SK-N-SH treated with all-trans-retinoic acid at 6 μM for 48 hours (cell line): Measurements from ENCODE around the gene KCNMB2.

ENCODE experiments used
- ATAC-seq: fragments of 200-7000 bp; cut with Tn5 transposase; 3 replicates; pipeline ENCODE4 v1.9.1; 2020; ENCODE audit warnings: mild to moderate bottlenecking, moderate library complexity
- ARNTL ChIP-seq: fragments of 450-650 bp; formaldehyde crosslinking; IDR thresholded peaks from 2 replicates; pipeline ENCODE4 v1.5.0; 2020; ENCODE audit warnings: low read depth, mild to moderate bottlenecking, moderate library complexity, borderline replicate concordance
- CSDC2 ChIP-seq: fragments of 250-450 bp; sonication (Bioruptor Pico); IDR thresholded peaks from 2 replicates; pipeline ENCODE4 v1.5.0; 2020; ENCODE audit warnings: mild to moderate bottlenecking, moderate library complexity
- ISL1 ChIP-seq: fragments of 250-450 bp; sonication (Bioruptor Pico); IDR thresholded peaks from 2 replicates; pipeline ENCODE4 v2.1.2; 2022; ENCODE audit warnings: mild to moderate bottlenecking, moderate library complexity
- RARB ChIP-seq: fragments of 250-450 bp; sonication (Bioruptor Pico); IDR thresholded peaks from 2 replicates; pipeline ENCODE4 v1.8.0; 2021; ENCODE audit warnings: mild to moderate bottlenecking, moderate library complexity
- SNAI2 ChIP-seq: fragments of 250-450 bp; sonication (Bioruptor Pico); IDR thresholded peaks from 2 replicates; pipeline ENCODE4 v1.5.0; 2020; ENCODE audit warnings: mild to moderate bottlenecking, moderate library complexity
- TCF4 ChIP-seq: fragments of 250-450 bp; sonication (Bioruptor Pico); IDR thresholded peaks from 2 replicates; pipeline ENCODE4 v1.8.0; 2021; ENCODE audit warnings: mild to moderate bottlenecking, moderate library complexity, borderline replicate concordance
- ZC3H10 ChIP-seq: fragments of 250-450 bp; sonication (Bioruptor Pico); IDR thresholded peaks from 2 replicates; pipeline ENCODE4 v1.5.1; 2021; ENCODE audit warnings: mild to moderate bottlenecking, moderate library complexity
- ZNF565 ChIP-seq: fragments of 450-650 bp; formaldehyde crosslinking; conservative IDR thresholded peaks from 2 replicates; pipeline ENCODE4 v1.5.0; 2020; ENCODE audit warnings: low read depth, mild to moderate bottlenecking, moderate library complexity
- ZNF70 ChIP-seq: fragments of 450-650 bp; formaldehyde crosslinking; IDR thresholded peaks from 2 replicates; pipeline ENCODE4 v1.5.0; 2020; ENCODE audit warnings: mild to moderate bottlenecking, moderate library complexity
- ZNF8 ChIP-seq: fragments of 450-650 bp; formaldehyde crosslinking; IDR thresholded peaks from 2 replicates; pipeline ENCODE4 v1.5.0; 2020; ENCODE audit warnings: mild to moderate bottlenecking, moderate library complexity
- TF ChIP-seq, protein P1 (sequence below): fragments of 250-450 bp; sonication (Bioruptor Pico); IDR thresholded peaks from 2 replicates; pipeline ENCODE4 v1.8.0; 2021; ENCODE audit warnings: low read depth, mild to moderate bottlenecking, moderate library complexity, borderline replicate concordance
- TF ChIP-seq, protein P2 (sequence below): fragments of 250-450 bp; sonication (Bioruptor Pico); IDR thresholded peaks from 2 replicates; pipeline ENCODE4 v1.5.0; 2020; ENCODE audit warnings: mild to moderate bottlenecking, moderate library complexity
- TF ChIP-seq, protein P3 (sequence below): fragments of 250-450 bp; sonication (Bioruptor Pico); IDR thresholded peaks from 2 replicates; pipeline ENCODE4 v1.5.1; 2021; ENCODE audit warnings: mild to moderate bottlenecking, moderate library complexity
- TF ChIP-seq, protein P4 (sequence below): fragments of 250-450 bp; sonication (Bioruptor Pico); IDR thresholded peaks from 2 replicates; pipeline ENCODE4 v1.8.0; 2020; ENCODE audit warnings: mild to moderate bottlenecking, moderate library complexity, borderline replicate concordance

The KCNMB2 gene

DNA sequence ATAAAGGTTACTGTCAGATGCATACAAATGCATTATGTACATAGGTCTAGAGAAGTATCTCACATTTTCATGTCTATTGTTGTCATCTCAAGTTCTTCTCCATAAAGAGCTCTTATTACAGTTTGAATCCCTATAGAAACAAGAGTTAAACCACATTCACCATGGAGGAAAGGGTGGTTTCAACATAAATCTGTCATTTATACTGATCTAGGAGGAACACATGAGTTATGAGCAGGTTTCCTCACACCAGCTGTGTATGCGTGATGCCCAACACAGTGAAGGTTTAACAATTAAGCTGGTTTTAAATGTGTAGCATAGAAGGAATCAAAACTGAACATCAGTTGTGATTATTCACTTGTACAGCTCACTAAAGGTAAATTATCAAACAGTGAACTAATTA, 251.7 kb downstream of the KCNMB2 start:
- TF ChIP-seq ZNF70 (CRISPR knock-in tag) (no peak), ZC3H10 (CRISPR knock-in tag) (no peak), SNAI2 (CRISPR knock-in tag) (no peak), ZNF8 (no peak), ISL1 (CRISPR knock-in tag) (no peak)
- TF ChIP-seq, protein P1, sequence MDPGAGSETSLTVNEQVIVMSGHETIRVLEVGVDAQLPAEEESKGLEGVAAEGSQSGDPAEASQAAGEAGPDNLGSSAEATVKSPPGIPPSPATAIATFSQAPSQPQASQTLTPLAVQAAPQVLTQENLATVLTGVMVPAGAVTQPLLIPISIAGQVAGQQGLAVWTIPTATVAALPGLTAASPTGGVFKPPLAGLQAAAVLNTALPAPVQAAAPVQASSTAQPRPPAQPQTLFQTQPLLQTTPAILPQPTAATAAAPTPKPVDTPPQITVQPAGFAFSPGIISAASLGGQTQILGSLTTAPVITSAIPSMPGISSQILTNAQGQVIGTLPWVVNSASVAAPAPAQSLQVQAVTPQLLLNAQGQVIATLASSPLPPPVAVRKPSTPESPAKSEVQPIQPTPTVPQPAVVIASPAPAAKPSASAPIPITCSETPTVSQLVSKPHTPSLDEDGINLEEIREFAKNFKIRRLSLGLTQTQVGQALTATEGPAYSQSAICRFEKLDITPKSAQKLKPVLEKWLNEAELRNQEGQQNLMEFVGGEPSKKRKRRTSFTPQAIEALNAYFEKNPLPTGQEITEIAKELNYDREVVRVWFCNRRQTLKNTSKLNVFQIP (CRISPR knock-in tag) = no peak
- TF ChIP-seq, protein P2, sequence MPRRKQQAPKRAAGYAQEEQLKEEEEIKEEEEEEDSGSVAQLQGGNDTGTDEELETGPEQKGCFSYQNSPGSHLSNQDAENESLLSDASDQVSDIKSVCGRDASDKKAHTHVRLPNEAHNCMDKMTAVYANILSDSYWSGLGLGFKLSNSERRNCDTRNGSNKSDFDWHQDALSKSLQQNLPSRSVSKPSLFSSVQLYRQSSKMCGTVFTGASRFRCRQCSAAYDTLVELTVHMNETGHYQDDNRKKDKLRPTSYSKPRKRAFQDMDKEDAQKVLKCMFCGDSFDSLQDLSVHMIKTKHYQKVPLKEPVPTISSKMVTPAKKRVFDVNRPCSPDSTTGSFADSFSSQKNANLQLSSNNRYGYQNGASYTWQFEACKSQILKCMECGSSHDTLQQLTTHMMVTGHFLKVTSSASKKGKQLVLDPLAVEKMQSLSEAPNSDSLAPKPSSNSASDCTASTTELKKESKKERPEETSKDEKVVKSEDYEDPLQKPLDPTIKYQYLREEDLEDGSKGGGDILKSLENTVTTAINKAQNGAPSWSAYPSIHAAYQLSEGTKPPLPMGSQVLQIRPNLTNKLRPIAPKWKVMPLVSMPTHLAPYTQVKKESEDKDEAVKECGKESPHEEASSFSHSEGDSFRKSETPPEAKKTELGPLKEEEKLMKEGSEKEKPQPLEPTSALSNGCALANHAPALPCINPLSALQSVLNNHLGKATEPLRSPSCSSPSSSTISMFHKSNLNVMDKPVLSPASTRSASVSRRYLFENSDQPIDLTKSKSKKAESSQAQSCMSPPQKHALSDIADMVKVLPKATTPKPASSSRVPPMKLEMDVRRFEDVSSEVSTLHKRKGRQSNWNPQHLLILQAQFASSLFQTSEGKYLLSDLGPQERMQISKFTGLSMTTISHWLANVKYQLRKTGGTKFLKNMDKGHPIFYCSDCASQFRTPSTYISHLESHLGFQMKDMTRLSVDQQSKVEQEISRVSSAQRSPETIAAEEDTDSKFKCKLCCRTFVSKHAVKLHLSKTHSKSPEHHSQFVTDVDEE (CRISPR knock-in tag) = no peak
- TF ChIP-seq, protein P3, sequence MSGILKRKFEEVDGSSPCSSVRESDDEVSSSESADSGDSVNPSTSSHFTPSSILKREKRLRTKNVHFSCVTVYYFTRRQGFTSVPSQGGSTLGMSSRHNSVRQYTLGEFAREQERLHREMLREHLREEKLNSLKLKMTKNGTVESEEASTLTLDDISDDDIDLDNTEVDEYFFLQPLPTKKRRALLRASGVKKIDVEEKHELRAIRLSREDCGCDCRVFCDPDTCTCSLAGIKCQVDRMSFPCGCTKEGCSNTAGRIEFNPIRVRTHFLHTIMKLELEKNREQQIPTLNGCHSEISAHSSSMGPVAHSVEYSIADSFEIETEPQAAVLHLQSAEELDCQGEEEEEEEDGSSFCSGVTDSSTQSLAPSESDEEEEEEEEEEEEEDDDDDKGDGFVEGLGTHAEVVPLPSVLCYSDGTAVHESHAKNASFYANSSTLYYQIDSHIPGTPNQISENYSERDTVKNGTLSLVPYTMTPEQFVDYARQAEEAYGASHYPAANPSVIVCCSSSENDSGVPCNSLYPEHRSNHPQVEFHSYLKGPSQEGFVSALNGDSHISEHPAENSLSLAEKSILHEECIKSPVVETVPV (CRISPR knock-in tag) = no peak
- TF ChIP-seq, all 23 proteins: peak for 0
- no peak for ATAC-seq

DNA sequence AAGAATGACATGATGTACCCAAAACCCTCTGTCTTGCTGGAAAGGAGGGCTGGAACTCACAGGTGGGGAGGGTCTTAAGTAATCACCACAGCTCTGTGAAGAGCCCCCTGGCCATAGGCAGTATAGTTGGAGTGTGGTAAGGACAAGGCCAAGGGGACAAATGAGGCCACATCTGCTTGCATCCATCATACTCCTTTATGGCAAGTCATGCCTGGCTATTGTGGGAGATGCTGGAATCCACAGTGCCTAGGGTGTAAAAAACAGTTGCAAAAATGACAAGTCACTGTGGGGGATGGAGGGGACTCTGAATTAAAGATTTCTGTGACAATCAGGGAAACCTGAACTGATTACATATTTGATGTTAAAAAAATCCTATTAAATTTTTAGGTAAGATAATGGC, 258.5 kb downstream of the KCNMB2 start:
- no peak for ATAC-seq
- TF ChIP-seq ZC3H10 (CRISPR knock-in tag) = no peak
- TF ChIP-seq, protein P4, sequence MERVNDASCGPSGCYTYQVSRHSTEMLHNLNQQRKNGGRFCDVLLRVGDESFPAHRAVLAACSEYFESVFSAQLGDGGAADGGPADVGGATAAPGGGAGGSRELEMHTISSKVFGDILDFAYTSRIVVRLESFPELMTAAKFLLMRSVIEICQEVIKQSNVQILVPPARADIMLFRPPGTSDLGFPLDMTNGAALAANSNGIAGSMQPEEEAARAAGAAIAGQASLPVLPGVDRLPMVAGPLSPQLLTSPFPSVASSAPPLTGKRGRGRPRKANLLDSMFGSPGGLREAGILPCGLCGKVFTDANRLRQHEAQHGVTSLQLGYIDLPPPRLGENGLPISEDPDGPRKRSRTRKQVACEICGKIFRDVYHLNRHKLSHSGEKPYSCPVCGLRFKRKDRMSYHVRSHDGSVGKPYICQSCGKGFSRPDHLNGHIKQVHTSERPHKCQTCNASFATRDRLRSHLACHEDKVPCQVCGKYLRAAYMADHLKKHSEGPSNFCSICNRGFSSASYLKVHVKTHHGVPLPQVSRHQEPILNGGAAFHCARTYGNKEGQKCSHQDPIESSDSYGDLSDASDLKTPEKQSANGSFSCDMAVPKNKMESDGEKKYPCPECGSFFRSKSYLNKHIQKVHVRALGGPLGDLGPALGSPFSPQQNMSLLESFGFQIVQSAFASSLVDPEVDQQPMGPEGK (CRISPR knock-in tag) = no peak
- no peak for TF ChIP-seq CSDC2
- no peak for TF ChIP-seq ARNTL (CRISPR knock-in tag)
- TF ChIP-seq RARB (CRISPR knock-in tag) = no peak
- no peak for TF ChIP-seq TCF4 (CRISPR knock-in tag)
- TF ChIP-seq SNAI2 (CRISPR knock-in tag) = no peak

DNA sequence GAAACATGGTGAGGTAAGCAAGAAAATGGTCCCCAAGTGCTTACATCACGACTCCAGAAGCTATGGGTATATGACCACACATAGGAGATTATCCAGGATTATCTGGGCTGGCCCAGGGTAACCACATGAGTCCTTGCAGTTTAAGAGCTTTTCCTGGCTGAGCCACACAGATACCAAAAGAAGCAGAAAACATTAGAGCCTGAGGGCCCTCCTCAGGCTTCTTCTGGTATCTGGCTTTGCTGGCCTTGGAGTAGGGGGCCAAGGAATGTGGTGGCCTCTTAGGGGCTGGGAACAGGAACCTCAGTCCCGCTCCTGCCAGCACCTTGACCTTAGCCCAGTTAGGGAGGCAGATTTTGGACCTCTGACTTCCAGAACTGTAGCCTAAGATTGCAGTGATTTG, 259.1 kb downstream of the KCNMB2 start:
- TF ChIP-seq, protein P2 (CRISPR knock-in tag) = no peak
- TF ChIP-seq, protein P4 (CRISPR knock-in tag) = no peak
- no peak for TF ChIP-seq ZNF565 (CRISPR knock-in tag)
- TF ChIP-seq, protein P3 (CRISPR knock-in tag) = no peak
- TF ChIP-seq, all 23 proteins: peak for 0
- no peak for ATAC-seq
